HL-60 (cell line): ENCODE results near the gene MKRN1.

Experiments used
- DNase-seq, 2 experiments: peaks; one replicate each; pipeline ENCODE4 v3.0.0-alpha.2; 2010 to 2020; ENCODE audit warnings: low read depth in 1 of 2, low spot score in 1 of 2
- H3K27ac ChIP-seq: fragments of 250-450 bp; sonication (Bioruptor Pico); replicated peaks from 2 replicates; pipeline ENCODE4 v1.5.1; 2020; ENCODE audit warnings: mild to moderate bottlenecking, moderate library complexity
- H3K27me3 ChIP-seq: fragments of 250-450 bp; sonication (Bioruptor Pico); 2 replicates; pipeline ENCODE4 v1.5.1; 2021; ENCODE audit warnings: mild to moderate bottlenecking, moderate library complexity; ENCODE audit not compliant: insufficient read depth, poor library complexity, severe bottlenecking
- H3K4me3 ChIP-seq: replicated peaks from 2 replicates; pipeline ENCODE4 v1.5.1; 2011; ENCODE audit warnings: mild to moderate bottlenecking, control low read depth, low read length; ENCODE audit not compliant: insufficient read depth
- CTCF ChIP-seq: IDR thresholded peaks from one replicate; pipeline ENCODE4 v1.5.1; 2011; ENCODE audit warnings: low read length, control low read depth, inconsistent platforms; ENCODE audit not compliant: insufficient read depth
- GABPA ChIP-seq: IDR thresholded peaks from 2 replicates; pipeline ENCODE4 v1.6.1; 2012; ENCODE audit warnings: low read depth
- POLR2AphosphoS5 ChIP-seq: IDR thresholded peaks from 2 replicates; pipeline ENCODE4 v1.6.1; 2012; ENCODE audit warnings: low read depth
- REST ChIP-seq: IDR thresholded peaks from 2 replicates; pipeline ENCODE4 v1.6.1; 2012; ENCODE audit warnings: low read depth; ENCODE audit not compliant: insufficient replicate concordance
- SPI1 ChIP-seq: IDR thresholded peaks from 2 replicates; pipeline ENCODE4 v1.6.1; 2012; ENCODE audit warnings: low read depth, mild to moderate bottlenecking, borderline replicate concordance

Gene MKRN1

DNA sequence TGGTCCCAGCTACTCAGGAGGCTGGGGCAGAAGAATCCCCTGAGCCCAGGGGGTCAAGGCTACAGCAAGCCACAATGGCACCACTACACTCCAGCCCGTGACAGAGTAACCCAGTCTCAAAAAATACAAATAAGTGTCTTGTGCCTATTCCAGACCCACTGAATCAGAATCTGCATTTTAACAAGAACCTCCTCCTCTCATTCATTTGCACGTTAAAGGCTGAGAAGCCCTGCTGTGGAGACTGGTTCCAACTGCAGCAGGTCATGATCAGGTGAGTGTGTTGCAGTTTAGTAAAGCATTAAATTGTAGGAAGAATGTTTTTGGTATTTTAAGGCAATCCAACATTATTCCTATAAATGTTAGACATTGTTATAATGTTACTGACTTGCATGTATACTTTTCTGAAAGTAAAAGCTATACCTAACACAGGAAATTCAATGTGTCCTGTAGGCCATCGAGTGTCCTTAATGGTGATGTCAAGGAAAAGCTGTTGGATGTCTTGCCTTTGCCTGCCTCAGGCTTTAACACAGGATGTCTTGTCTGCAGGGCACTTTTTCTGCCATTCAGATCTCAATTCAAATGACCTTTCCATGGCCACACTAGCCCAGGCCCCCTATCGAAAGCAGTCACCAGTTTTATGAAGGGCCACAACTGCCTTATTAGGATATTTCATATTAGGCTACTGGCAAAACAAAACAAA, 30.4 kb downstream of the MKRN1 start:
- TF ChIP-seq CTCF (no peak), SPI1 (no peak), GABPA (no peak), POLR2AphosphoS5 (no peak), REST (no peak)
- H3K4me3 ChIP-seq = no peak overlapping the region

DNA sequence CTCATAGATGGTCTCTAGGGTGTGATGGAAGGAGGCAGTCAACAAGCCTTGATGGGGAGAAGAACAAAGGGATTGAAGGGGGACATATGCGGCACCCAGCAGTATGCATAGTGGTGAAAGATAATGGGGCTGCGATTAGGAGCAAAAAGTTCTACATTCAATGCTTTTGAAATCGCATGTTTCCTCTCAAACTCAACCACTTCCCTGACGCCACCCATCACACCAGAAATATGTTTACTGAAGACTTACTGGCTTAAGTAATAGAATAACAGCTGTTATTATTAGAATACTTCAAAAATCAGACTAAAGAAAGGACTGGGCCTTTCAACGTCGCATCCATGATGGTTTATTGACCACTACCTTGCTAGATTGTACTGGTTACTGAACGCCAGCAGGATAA, 31.5 kb downstream of the MKRN1 start:
- TF ChIP-seq GABPA (no peak), CTCF (no peak), SPI1 (0 out of 2 replicates have a peak, but pooled peaks have one; percentile 0), POLR2AphosphoS5 (no peak), REST (no peak)
- Histone ChIP-seq H3K27me3 (no peaks in the 10 kb centered on the region), H3K4me3 (no peak overlapping the region), H3K27ac (no peak overlapping the region)
- DNase-seq = peak in 1 of 2 experiments; percentile 4

More for the DNA sequence above, 30.4 kb downstream of the MKRN1 start:
- H3K27ac ChIP-seq = no peak overlapping the region
- no peak for DNase-seq
- no peaks in the 10 kb centered on the region for H3K27me3 ChIP-seq

GRCh38 chr7:140446467-140446866, 32.8 kb downstream of the MKRN1 start:
- no peak overlapping the region for H3K27ac ChIP-seq
- TF ChIP-seq SPI1 (no peak), REST (no peak), POLR2AphosphoS5 (no peak)
- no peak for DNase-seq
- H3K27me3 ChIP-seq = no peaks in the 10 kb centered on the region
- H3K4me3 ChIP-seq = no peak overlapping the region
